SIG-M5 treated with dmso at 0.1 percent for 504 hours (cell line): Measurements from ENCODE around the gene EEF1G.
"Not testable (repeated sequence)": the region's sequence is repeated elsewhere in the genome, so short reads cannot be mapped to it uniquely, and the experiment has no call there.

Source experiments
- DNase-seq: peaks from one replicate; lab custom pipeline; 2025; ENCODE audit not compliant: unreplicated experiment; lab: John Stamatoyannopoulos, UW

Gene EEF1G

DNA sequence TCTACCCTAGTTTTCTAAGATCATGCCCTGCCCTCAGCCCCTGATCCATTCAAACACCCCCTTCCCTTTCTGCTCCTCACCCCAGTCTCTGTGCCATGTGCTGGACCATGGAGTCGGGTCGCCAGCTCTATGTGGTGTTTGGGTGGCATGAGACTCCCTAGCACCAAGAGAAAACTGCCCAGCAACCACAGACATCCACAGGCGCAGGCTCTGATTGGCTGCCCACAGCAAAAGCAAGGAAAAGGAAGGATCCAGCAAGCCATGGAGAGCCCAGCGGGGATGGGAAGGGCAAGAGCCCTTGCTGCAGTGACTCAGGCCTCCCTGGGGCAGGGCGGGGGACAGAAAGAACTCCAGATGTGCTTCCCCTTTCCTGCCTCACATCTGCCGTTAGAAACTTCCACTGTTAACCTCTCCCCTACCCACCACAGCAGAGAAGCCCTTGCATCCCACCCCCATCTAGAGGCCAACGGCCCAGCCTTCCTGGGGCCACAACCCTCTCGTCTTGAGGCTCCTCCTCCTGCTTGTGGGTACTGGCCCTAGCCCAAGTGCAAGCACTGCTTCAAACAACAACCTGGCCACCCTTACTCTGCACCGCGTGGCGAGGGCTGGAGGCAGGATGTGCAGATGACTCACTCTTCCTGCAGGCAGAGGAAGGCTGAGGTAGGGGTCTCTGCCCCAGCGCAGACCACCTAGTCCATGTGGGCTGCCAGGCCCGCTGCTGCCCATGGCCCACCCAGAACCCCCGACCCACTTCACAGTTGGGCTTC, 17.4 kb downstream of the EEF1G start:
- peak; percentile 94 for DNase-seq

DNA sequence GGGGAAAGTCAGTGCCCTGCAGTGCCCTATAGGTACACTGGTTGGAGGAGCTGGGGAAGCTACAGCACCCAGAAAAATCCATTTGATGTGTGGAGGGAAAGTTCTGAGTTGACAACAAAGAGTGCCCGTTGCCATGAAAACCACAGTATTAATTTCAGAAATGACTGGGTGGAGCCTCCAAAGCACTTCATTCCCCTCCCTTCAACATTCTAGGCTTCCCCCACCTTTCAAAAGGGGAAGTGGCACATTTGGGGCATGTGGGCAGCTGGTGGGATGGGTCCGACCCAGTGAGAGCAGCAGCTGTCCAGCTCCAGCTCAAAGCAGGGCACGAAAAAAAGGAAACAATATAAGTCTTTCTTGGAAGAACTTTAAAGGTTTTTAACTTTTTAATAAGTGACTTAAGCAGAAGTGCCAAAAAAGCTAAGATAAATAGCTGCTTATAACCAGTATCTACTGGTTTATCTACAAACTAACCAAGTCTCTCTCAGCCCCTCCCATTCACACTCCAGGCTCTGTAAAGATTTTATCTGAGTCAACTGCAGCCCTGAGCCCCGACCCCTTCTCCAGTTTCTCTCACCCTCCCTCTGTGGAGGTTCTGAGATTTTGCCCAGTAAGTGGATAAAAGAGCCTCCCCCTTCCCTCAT, 18.1 kb downstream of the EEF1G start:
- peak; percentile 81 for DNase-seq

DNA sequence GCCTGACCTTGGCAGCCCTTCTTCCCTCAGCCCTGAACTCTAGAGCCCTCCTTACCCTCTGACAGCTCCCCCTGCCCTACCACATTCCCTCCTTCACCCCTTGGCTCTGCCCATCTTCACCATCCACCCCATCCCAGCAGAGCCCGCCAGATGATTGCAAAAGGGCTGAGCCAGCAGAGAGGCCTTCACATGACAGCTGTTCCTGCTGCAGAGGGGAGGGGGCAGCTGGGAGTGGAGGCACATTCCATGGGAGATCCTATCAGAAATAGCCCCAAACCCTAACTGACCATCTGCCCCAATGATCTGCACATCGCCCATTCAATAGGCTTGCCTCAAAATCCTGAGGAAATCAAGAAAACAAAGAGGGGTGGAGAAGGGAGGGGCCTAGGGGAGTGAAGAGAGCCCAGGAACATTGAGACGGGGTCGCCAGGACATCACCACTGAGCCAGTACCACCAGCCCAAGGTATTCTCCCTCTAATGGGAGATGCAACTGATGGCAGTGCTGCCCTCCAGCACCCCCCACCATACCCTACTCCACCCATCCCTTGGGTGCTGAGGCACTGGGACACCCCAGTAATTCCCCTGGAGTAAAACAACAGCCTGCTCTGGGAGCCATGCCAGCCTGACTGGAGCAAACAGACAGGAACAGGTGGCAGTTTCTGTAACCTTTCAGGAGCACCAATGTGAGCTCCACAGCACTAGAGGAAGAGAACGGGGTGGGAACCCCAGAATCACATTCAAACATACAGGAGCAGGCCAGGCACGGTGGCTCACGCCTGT, 19.1 kb downstream of the EEF1G start:
- no peak for DNase-seq

DNA sequence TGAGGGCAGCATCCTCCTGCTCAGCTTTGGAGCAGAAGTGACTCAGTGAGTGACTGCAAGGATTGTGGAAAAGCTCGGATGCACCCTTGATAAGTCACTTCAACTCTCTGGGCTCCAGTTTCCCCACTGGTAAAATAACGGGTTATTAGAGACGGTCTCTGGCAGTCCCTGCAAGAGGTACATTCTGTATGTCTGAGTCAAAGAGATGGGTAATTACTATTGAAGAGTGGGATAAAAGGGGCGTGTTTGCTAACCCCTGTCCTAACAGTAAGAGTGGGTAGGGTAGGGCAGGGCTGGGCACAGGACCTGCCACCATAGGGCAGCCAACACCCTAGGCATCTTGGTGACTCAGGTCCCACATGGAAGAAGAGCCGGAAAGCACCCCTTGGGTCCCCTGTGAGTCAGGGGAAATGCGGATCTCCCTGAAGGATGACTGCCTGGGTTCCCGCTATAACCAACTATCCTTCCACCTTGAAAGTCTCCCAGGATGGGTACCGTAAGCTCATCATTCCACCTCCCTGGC, 19.8 kb downstream of the EEF1G start:
- DNase-seq, result no peak

DNA sequence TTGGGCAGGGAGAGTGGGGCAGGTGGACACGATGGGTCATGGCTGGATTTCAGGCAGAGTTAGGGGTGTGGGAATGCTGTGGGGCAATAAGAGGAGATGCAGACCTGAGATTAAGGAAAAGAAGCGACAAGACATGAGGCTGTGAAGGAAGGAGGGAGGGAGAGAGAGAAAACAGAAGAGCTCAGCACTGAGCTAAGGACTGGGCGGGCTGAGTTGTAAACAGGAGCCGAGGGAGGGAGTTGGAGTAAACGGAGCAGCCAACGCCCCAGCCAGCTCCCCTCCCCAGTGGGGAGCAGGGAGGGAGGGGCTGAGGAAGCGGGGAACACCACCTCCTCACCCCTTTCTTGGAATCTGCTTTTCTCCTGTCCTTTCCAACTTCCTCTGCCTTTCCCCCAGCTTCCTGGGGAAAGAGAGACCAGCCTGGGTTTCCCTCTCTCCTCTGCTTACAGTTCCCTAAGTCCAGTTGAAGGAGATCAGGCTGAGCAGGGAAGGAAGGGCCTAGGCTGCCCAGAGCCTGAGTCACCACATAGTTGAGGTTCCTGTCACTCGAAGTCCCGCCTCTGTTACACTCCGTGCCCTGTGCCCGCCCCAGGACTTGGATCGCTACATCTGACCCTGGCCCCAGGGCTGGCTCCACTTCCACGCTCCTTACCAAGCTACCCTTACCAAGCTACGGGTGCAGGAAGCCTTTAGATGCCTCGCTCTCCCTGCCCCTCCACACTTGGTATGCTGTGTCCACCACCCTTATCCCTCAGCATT, 20.4 kb downstream of the EEF1G start:
- DNase-seq, result peak; percentile 78

DNA sequence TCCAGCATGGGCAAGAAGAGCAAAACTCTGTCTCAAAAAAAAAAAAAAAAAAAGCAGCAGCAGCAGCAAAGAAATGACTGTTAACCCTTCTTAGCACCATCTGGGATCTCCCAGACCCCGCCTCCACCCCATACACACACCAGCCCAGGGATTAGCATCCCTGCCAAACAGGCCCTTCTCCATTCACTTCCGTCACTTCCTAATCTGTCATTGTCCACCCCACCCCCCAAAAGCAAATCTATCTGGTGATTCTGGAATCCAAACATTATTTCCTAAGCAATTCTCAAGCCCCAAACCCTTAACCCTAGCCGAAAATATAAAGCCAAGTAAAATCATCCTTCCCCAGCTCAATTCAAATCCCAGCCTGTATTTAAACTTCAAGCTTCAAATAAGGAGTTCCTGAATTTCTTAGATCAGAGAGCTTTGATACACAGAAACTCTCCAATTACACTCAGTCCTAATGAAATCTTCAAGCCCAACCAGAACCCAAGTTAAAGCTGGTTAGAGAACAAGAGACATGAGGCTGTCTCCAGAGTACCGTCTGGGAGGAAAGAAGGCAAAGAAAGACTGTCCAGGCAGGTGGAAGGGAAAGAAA, 21.1 kb downstream of the EEF1G start:
- DNase-seq, result no peak

DNA sequence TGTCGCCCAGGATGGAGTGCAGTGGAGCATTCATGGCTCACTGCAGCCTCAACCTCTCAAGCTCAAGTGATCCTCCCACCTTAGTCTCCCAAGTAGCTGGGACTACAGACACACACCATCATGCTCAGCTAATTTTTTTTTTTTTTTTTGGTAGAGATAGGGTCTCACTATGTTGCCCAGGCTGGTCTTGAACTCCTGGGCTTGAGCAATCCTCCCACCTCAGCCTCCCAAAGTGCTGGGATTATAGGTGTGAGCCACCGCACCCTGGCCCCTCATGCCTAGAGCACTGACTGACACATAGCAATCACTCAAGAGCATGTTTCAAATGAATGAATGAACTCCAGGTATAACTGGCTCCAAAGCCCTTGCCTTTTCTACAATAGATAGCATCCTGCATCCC, 23.2 kb downstream of the EEF1G start:
- not testable (repeated sequence) for DNase-seq

DNA sequence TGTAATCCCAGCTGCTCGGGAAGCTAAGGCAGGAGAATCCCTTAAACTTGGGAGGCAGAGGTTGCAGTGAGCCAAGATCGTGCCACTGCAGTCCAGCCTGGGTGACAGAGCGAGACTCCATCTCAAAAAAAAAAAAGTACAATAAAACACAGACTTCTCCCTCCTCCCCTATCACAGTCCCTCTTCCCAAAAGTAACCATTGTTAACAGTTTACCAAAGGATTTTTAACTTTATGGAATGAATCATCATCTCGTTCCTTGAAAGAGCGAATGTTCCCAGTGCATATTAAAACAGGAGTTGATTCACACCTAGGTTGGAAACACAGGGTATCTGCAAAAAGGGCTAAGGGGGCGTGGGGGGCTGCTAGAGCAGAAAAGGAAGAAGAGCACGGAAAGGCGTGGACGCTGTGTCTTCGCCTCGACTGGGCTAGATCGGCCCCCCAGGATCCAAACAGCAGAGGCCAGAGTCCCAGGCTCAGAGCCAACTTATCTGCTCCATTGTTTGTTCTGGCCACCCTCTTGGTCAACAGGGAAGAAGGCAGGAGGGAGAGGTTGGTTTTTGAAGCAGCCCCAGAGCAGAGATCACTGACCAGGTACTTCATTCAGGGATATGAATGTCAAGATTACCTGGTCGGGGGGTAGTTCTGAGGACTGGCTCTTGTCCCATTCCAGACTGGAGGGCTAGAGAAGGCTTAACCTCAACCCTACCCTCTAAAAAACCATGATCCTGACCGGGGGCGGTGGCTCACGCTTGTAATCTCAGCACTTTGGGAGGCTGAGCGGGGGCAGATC, 25.0 kb downstream of the EEF1G start:
- no peak for DNase-seq

DNA sequence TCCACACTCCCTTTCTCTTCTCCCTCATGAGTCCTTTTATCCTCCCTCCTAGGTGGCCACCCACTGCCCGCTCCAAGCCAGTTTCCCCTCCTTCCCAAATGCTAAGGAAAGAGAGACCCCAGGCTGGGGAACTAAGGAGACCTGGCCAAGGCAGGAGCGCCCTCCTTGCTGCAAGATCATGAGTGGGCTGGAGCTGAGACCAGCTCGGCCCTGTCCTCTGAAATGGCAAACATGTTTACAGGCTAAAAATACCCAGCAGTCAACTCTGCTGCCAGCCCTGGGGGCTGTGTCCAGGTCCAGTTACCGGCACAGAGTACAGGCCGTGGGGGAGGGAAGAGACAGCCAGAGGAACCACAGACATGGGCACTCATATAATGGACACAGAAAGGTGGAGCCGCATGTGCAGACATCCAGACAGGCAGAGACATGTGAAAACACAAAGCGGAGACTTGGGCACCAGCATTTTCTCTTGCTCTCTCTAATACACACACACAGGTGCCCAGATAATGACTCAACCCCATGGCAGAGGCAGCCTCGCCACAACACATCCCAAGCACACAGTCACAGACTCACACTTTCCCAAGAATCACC, 25.9 kb downstream of the EEF1G start:
- no peak for DNase-seq

DNA sequence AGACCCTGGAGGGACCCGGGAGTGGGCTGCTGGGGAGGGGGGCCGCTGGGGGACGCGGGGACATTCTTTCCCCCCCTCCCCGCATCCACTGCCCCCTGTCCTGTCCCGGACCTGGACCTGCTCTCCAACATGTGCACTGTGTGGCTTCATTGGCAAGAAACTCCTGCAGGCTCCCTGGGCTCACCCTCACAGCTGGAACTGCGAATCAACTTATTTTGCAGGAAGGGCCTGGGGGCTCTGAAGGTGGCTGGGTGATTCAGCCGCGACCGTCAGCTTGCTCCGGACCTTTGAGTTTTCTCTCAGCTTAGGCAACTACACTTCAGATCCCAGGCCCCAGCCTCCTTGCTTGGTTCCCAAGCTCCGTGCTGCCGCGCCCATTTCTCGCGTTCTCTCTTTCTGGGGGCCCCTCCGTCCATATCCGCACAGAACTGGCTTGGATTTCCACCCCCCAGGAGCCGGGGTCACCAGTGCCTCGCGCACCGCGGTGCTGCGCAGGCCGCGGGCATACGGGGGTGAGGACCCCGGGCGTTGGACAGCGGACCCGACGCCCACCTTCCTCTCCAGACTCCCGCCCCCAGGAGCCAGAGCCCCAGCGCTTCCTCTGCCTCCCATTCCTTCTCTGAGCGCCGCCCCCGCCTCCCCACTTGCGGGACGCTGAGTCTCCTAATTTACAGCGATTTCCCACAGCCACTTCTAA, 26.6 kb downstream of the EEF1G start:
- DNase-seq, result no peak

DNA sequence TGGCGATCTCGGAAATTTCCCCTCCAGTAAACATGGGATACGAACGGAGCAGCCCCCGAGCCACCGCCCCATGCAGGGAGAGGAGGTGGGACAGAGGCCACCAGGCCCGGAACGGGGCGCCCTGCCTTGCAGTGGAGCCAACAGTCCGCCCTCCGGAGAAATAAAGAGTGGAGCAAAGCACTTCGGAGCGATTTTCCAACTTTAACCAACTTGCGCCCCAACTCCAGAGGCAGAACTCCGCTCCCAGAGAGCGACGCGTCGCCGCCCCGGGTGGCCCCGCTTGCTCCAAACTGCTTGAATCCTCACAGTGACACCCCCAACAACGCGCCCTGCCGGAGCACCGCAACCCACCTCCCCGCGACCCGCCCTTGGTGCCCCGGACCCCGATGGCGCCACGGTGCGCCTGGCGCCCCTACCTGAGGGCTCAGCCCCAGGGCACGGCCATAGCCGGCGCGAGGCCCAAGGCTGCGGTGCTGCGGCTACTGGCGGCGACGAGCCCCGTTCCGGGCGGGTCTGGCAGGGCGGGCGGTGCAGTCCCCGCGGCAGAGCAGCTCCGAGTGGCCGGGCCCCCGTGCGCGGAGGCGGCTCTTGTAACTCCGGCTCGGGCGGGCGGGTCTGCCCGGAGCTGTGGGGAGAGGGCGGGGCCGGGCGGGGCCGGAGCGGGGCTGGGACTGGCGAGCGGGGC, 27.3 kb downstream of the EEF1G start, which contains the start of gene AHNAK:
Gene AHNAK, minus strand, starts transcription at position 563 of the 685 bp plus-strand sequence. CDS start 10,708 bp downstream, outside the sequence.
- peak; percentile 19 for DNase-seq

DNA sequence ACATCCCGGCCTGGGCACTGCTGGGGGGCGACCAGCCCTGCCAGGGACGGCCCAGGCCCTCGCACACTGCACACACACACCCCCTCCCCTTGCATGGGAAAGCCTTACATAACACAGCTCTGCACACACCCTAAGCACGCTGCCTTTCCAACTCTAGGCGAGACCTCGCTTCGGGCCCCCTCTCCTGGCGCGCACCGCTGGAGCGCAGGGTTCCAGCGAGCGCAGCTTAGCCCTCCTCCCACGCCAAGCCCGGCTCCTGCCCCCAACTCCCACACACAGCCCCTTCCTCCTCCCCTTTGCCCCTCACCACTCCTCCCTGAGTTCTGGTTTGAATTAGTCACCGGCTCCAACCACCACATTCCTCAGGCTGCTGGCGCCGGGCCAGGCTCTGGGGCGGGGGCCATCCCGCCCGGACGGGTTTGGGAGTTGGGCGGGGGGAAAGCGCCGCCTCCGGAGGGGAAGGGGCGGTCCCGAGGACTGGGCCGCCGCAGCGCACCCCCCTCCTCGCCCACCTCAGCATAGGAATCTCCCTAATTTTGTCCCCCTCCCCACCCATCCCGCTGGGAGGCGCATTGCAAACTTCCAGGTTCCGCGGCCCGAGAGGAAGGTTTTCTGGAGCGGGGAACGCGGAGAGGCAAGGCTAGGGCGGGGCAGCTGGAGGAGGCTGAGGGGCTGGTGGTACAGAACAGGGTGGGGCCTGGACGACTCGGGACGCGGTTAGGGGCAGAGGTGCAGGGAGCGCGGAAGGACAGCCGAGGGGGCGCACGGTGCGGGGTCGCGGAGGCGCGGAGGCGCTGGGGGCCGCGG, 28.1 kb downstream of the EEF1G start:
- DNase-seq, result peak; percentile 72

DNA sequence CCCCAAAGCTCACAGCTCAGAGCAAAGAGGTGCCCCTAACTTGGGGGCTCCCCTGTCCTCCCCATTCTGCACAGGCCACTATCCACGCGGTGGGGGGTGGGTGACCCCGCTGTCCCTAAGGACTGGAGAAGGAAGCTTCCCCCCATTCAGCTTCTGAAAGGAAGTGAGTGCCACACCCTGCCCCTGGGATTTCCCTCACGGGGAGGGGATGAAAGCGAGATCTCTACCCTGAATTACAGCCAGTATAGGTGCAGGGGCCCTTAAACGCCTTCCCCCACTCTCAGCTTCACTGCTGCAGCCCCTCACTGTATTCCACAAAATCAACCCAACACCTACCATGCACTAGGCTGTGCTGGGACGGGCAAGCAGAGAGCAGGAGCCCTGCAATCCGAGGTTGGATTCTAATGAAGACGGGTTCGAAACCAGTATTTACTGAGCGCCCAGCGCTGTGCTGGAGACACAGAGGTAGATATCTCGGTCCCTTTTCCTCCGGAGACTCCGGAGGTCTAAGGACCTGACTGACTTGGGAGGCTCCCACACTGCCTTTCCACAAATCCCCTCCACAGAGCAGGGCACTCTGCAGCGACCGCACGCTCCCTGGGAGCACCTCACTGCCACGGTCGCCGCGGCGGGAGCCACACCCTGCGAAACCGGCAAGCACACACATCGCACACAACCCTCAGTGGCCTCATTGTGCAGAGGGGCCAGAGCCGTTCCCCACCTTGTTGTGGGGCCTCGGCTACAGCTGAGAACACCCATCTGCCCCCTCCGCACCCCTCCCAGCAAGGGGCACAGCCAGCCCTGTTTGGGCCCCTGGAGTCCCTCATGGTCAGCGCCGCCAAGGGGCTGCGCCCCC, 28.9 kb downstream of the EEF1G start:
- peak; percentile 5 for DNase-seq

DNA sequence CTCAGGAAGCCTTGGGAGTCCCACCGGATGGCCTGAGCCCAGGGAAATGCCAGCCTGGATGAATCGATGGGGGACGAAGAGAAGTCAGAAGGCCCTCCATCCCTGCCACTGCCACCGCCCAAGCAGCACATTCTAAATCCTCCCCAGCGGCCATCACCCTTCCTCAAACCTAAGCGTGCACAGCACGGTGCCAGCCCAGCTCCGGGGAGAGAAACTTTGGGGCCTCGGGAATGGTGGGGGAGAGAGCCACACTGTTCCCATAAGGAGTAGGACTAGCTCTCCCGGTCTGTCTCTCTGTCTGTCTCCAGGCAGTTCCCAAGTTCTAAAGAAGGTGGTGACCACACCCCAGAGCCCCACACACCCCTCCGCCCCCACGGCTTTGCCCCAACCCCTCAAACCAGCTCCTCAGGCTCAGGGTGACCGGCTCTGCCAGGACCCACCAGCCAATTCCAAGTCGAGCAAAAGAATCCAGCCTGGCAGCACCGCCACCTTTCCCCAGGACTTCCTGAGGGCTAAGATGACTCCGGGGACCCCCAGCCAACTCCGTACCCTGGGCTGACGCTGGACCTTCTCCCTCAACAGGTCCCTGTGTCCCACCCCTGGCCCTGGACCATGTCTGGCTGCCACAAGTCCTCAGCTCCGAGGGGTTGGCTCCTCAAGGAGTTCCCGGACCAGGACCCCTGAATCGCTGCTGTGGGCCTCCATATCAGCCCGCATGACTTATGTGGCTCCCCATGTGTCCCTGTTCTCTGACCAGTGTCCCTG, 29.8 kb downstream of the EEF1G start:
- DNase-seq, result no peak

DNA sequence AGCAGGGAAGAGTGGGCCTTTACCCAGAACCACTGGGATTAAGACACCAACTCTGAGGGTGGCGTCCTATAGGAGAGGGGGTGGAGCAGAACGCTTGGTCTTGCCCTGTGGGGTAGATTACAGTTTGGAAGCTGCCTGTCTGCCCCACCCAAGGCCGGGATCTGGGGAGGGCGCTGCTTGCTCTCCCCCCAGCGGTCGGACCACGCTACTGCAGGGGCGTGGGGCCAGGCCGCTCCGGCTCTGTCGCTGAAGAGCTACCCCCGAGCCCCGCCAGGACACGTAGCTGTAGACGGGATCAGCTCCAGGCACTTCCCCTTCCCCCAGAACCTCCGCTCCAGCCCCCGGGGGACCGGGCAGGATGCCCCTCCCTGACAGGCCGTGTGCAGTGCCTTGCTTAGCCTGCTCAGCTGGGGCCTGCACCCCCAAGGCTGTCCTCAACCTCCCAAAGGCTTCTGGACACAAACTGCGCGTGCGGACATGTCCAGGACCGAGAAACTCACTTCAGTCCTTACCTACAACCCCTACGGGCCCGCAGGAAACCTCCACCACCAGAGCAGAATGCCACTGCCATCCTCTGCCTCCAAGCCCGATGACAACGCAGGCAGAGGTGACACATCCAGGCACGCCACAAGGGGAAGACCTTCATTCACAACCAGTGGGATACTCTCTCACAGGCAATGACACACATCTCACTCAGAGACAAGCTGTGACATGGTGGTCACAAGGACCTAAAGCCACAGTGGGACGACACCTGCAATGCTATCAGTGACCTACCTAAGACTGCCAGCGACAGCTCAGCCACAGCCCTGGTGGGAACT, 30.7 kb downstream of the EEF1G start:
- peak; percentile 74 for DNase-seq
